Measurements from ENCODE around the gene VPS18.

The VPS18 gene

GRCh38 chr15:40942337-40942854 is 48.1 kb downstream of the VPS18 start:
- POLR2A ChIA-PET: interaction anchor here (0.8 to 1.0 kb wide), 2 partner anchors 11 to 19 kb away, joined by 3 to 4 read pairs; partner anchors contain the start of gene CHAC1
- no peak for TF ChIP-seq CTCF (IDR thresholded peaks at IDR 0.05; ENCODE audit: control extremely low read depth, extremely low read depth, low read depth, missing control alignments)
- CTCF ChIA-PET: interaction anchor here (0.7 to 5.4 kb wide), 38 partner anchors 10 to 479 kb away, joined by 3 to 167 read pairs (median 6); partner anchors contain the start of genes CHAC1, CHP1, DLL4 and EXD1
- no peak for DNase-seq (ENCODE audit: extremely low spot score)

- DNase-seq (ENCODE audit: extremely low spot score): no peak
- ChIA-PET CTCF (interaction anchor here (0.7 to 5.4 kb wide), 28 partner anchors 10 to 479 kb away, joined by 3 to 167 read pairs (median 10); partner anchors contain the start of genes CHAC1, CHP1, DLL4 and EXD1), POLR2A (interaction anchor here (0.8 kb wide), 1 partner anchor 10 kb away, joined by 4 read pairs; the partner anchor contains the start of gene CHAC1)
- TF ChIP-seq CTCF (IDR thresholded peaks at IDR 0.05; ENCODE audit: control extremely low read depth, extremely low read depth, low read depth, missing control alignments): no peak
Observed at GRCh38 chr15:40942878-40943277, 48.6 kb downstream of the VPS18 start.

- ChIA-PET CTCF (interaction anchor here (1.8 to 5.4 kb wide), 7 partner anchors 9 to 74 kb away, joined by 5 to 167 read pairs (median 53); partner anchors contain the start of genes CHAC1 and DLL4), POLR2A (no interaction called here)
- no peak for TF ChIP-seq CTCF (IDR thresholded peaks at IDR 0.05; ENCODE audit: control extremely low read depth, extremely low read depth, low read depth, missing control alignments)
- DNase-seq (ENCODE audit: extremely low spot score): no peak
Observed at GRCh38 chr15:40943764-40944365, 49.6 kb downstream of the VPS18 start.

DNA sequence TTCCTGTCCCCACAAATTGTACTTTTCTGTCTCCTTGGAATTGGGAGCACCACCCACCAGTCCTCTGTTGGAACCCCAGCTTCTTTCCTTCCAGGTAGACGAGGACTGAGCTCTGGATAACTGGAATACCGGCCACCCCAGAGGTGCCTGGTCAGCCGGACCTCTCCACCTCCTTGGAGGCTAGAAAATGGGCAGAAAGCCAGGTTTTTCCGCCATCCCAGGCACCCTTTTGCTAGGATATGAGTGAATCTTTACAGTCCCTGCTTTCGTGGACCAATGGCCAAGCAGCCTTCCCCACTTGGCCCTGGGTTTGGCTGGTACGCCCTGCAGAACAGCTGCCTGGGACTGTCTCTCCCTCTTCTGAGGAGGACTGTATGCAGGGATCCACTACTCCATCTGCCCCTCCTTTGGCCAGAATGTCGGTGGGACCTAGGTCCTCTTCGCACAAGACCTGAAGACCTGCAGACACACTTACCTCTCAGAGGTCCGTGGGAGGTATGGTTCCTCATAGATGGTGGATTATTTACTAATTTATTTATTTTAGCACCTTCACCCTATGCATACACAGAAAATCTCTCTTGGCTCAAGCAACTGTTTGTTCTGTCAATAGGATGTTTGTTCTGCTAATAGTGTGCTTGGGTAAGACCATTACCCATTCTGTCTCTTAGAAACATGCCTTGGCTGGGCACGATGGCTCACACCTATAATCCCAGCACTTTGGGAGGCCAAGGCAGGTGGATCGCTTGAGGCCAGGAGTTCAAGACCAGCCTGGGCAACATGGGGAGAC is 50.5 kb downstream of the VPS18 start:
- CTCF ChIA-PET: interaction anchor here (0.9 to 4.8 kb wide), 5 partner anchors 10 to 240 kb away, joined by 3 to 26 read pairs (median 3); partner anchors contain the start of gene DLL4
- POLR2A ChIA-PET: no interaction called here
- TF ChIP-seq CTCF (IDR thresholded peaks at IDR 0.05; ENCODE audit: control extremely low read depth, extremely low read depth, low read depth, missing control alignments): no peak
- DNase-seq (ENCODE audit: extremely low spot score): no peak

DNA sequence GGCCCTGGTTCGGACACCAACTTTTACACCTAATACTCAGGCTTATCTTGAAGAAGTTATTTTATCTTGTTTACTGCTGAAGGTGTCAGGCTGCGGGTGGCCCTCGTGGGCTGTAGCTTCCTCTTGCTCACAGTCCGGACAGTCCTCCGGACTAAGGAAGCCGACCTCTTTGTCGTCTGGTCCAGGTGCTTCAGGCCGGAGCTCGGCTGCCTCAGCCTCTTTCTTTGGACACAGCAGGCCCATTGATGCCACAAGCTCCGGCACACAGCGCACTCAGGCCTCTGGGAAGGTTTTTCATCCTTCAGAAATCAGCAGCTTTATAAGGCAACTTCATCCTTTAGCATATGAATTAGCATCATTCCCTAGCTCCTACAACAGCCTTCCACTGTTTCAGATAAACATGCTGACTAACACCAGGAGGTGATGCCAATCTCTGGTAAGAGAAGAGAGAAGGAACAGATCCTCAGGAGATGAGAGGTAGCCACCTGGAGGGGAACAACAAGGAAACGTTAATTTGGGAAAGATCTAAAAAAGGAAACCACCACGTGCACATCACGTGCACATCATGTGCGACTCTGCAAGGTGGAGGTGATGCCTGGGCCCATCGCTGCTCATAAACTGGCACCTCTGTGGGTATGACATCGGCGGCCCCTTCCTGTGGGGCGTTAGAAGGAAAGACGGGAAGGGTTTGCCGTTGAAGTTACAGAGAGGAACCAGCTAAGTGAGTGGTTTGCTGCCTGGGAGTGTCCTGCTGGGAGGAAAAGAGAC is 54.6 kb downstream of the VPS18 start:
- DNase-seq (ENCODE audit: extremely low spot score): no peak
- POLR2A ChIA-PET: no interaction called here
- CTCF ChIA-PET: interaction anchor here (1.3 to 4.8 kb wide), 5 partner anchors 15 to 90 kb away, joined by 3 to 26 read pairs (median 3); partner anchors contain the start of gene DLL4

More for the DNA sequence above, 54.6 kb downstream of the VPS18 start:
- TF ChIP-seq CTCF (IDR thresholded peaks at IDR 0.05; ENCODE audit: control extremely low read depth, extremely low read depth, low read depth, missing control alignments): no peak

Data from GM10248 (cell line).